HL-60 (cell line): Measurements from ENCODE around the gene ADRM1.

Experiments
- CTCF ChIP-seq: IDR thresholded peaks from one replicate; pipeline ENCODE4 v1.5.1; 2011; ENCODE audit warnings: low read length, control low read depth, inconsistent platforms; ENCODE audit not compliant: insufficient read depth
- GABPA ChIP-seq: IDR thresholded peaks from 2 replicates; pipeline ENCODE4 v1.6.1; 2012; ENCODE audit warnings: low read depth
- REST ChIP-seq: IDR thresholded peaks from 2 replicates; pipeline ENCODE4 v1.6.1; 2012; ENCODE audit warnings: low read depth; ENCODE audit not compliant: insufficient replicate concordance

DNA sequence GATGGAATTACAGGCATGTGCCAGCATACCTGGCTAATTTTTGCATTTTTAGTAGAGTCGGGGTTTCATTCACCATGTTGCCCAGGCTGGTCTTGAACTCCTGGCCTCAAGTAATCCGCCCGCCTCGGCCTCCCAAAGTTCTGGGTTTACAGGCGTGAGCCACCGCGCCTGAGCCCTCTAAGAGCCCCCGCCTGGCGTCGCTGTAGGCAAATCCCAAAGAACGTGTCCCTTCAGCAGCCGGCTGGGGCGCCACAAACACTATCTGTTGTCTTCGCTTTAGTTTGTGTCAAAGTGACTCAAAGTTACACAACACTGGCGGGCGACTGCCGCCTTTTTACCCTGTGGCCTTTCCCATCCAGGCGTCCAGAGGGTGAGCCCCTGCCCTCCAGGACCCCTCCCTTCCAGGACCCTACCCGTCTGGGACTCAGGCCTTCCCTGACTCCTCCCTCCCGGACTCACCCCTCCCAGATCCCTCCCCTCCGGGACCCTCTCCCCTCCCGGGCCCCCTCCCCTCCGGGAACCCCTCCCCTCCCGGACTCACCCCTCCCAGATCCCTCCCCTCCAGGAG lies 940 bp upstream of the ADRM1 start:
- TF ChIP-seq CTCF (peak; percentile 90), REST (no peak), GABPA (no peak)
